Stimulated activated CD8-positive, alpha-beta memory T cell treated with anti-CD3 and anti-CD28 coated beads, Interleukin-12 subunit alpha, Interleukin-12 subunit beta, amount 100 ng/mL, for 1 hour (primary cell): ENCODE results near the gene CHCHD6.

Source experiments
- DNase-seq: peaks from one replicate; pipeline ENCODE4 v3.0.0-alpha.2; 2020; ENCODE audit warnings: low read depth

The CHCHD6 gene

GRCh38 chr3:126865736-126866135 is 161.7 kb downstream of the CHCHD6 start:
- no peak for DNase-seq

- no peak for DNase-seq
Measured at GRCh38 chr3:126866175-126866759, 162.2 kb downstream of the CHCHD6 start.

GRCh38 chr3:126867190-126867862 is 163.3 kb downstream of the CHCHD6 start:
- no peak for DNase-seq

- DNase-seq, result no peak
Measured at GRCh38 chr3:126867863-126868200, 163.8 kb downstream of the CHCHD6 start.

- DNase-seq, result no peak
Measured at GRCh38 chr3:126870608-126871210, 166.7 kb downstream of the CHCHD6 start.

- DNase-seq, result no peak
Measured at GRCh38 chr3:126872701-126873342, 168.8 kb downstream of the CHCHD6 start.

- no peak for DNase-seq
Measured at GRCh38 chr3:126873416-126873815, 169.4 kb downstream of the CHCHD6 start.

- no peak for DNase-seq
Measured at GRCh38 chr3:126878664-126879063, 174.6 kb downstream of the CHCHD6 start.

- DNase-seq, result no peak
Measured at GRCh38 chr3:126880901-126881300, 176.9 kb downstream of the CHCHD6 start.

- no peak for DNase-seq
Measured at GRCh38 chr3:126881861-126882260, 177.8 kb downstream of the CHCHD6 start.

- DNase-seq, result no peak
Measured at GRCh38 chr3:126883241-126883640, 179.2 kb downstream of the CHCHD6 start.

- DNase-seq, result no peak
Measured at GRCh38 chr3:126885425-126885824, 181.4 kb downstream of the CHCHD6 start.

- DNase-seq, result no peak
Measured at GRCh38 chr3:126886217-126886616, 182.2 kb downstream of the CHCHD6 start.

GRCh38 chr3:126887686-126888085 is 183.6 kb downstream of the CHCHD6 start:
- no peak for DNase-seq

- no peak for DNase-seq
Measured at GRCh38 chr3:126888186-126888760, 184.2 kb downstream of the CHCHD6 start.

- DNase-seq, result no peak
Measured at GRCh38 chr3:126889276-126890201, 185.5 kb downstream of the CHCHD6 start.

- DNase-seq, result no peak
Measured at GRCh38 chr3:126891141-126891540, 187.1 kb downstream of the CHCHD6 start.

- DNase-seq, result no peak
Measured at GRCh38 chr3:126891791-126892190, 187.8 kb downstream of the CHCHD6 start.

- DNase-seq, result no peak
Measured at GRCh38 chr3:126893651-126894050, 189.6 kb downstream of the CHCHD6 start.

GRCh38 chr3:126894475-126894874 is 190.4 kb downstream of the CHCHD6 start:
- no peak for DNase-seq

- no peak for DNase-seq
Measured at GRCh38 chr3:126895178-126896066, 191.4 kb downstream of the CHCHD6 start.
